ENCODE results near the gene CENPB. TPM values are rescaled to one million over a fixed set of nuclear protein-coding genes. Genes with fewer than 3 reads are reported as not detected.

Gene CENPB
- total RNA-seq, 1 experiment from 2014 or later: 13.0 TPM

DNA sequence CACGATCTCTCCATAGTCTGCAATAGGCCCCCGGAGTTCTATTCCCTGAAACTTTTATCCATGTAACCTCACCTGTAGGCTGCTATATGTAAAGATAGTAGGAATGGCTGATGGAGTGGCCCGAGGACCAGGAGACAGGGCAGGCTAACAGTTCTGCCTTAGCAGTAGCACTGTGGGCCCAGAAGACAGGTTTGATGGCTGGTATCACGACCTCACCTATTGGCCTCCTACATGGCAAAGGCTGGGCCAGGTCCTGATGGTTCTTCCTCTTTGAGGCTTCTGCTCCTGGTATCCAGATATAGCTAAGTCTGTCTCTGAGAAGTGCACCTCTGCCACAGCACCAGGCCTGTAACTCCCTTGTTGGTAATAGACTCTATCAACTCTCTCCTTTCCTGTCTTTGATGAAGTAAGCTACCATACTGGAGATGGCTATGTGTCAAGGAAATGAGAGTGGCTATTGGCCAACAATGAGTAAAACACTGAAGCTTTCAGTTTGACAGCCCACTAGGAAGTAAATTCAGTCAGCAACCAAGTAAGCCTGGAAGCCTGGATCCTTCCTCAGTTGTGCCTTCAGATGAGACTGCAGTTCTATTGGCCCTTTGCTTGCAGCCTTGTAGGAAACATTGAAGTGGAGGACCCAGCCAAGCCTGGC lies 11.0 kb downstream of the CENPB start:
- Histone ChIP-seq H3K27ac (ENCODE audit: low read length) (no peak overlapping the region), H3K27me3 (ENCODE audit: low read length) (no peaks in the 10 kb centered on the region), H3K9ac (ENCODE audit: low read length) (no peak overlapping the region), H3K9me3 (ENCODE audit: low read length) (no peaks in the 10 kb centered on the region), H2AFZ (ENCODE audit: low read length) (no peak overlapping the region), H3K4me3 (ENCODE audit: low read length) (no peak overlapping the region), H3K79me2 (ENCODE audit: low read length) (no peaks in the 10 kb centered on the region), H4K20me1 (ENCODE audit: insufficient read depth, low read depth, low read length) (no peaks in the 10 kb centered on the region), H3K9me2 (replicated peaks; ENCODE audit: insufficient read depth, low read length) (no peaks in the 10 kb centered on the region), H3K4me2 (ENCODE audit: low read depth, low read length, poor library complexity, severe bottlenecking) (no peak overlapping the region), H3K4me1 (ENCODE audit: low read length) (peaks cover 3% of the 10 kb centered on the region), H3K36me3 (ENCODE audit: insufficient read depth, low read length) (no peaks in the 10 kb centered on the region)
- no peak for DNase-seq

DNA sequence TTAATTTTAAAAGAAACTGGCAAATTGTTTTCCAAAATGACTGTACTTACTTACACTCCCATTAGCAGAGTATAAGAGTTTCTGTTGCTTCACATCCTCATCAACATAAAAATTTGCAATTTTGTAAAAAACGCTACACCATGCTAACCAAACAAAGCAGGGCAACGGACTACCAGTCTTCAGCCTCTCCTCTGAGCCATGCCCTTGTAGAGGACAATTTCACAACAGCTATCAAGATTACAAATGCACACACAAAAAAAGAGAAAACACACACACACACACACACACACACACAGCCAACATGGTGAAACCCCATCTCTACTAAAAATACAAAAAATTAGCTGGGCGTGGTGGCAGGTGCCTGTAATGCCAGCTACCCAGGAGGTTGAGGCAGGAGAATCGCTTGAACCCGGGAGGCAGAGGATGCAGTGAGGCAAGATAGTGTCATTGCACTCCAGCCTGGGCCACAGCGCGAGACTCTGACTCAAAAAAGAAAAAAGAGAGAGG lies 14.9 kb downstream of the CENPB start:
- no peaks in the 10 kb centered on the region for H3K9me3 ChIP-seq (ENCODE audit: low read length)
- no peaks in the 10 kb centered on the region for H4K20me1 ChIP-seq (ENCODE audit: insufficient read depth, low read depth, low read length)
- H3K4me2 ChIP-seq (ENCODE audit: low read depth, low read length, poor library complexity, severe bottlenecking): no peak overlapping the region
- no peak overlapping the region for H3K9ac ChIP-seq (ENCODE audit: low read length)
- no peaks in the 10 kb centered on the region for H3K27me3 ChIP-seq (ENCODE audit: low read length)
- no peaks in the 10 kb centered on the region for H3K9me2 ChIP-seq (replicated peaks; ENCODE audit: insufficient read depth, low read length)
- peaks cover 13% of the 10 kb centered on the region for H3K4me1 ChIP-seq (ENCODE audit: low read length)
- peaks cover 9% of the 10 kb centered on the region for H3K79me2 ChIP-seq (ENCODE audit: low read length)
- no peak overlapping the region for H2AFZ ChIP-seq (ENCODE audit: low read length)
- H3K36me3 ChIP-seq (ENCODE audit: insufficient read depth, low read length): no peaks in the 10 kb centered on the region
- no peak overlapping the region for H3K27ac ChIP-seq (ENCODE audit: low read length)
- no peak for DNase-seq
- H3K4me3 ChIP-seq (ENCODE audit: low read length): no peak overlapping the region

DNA sequence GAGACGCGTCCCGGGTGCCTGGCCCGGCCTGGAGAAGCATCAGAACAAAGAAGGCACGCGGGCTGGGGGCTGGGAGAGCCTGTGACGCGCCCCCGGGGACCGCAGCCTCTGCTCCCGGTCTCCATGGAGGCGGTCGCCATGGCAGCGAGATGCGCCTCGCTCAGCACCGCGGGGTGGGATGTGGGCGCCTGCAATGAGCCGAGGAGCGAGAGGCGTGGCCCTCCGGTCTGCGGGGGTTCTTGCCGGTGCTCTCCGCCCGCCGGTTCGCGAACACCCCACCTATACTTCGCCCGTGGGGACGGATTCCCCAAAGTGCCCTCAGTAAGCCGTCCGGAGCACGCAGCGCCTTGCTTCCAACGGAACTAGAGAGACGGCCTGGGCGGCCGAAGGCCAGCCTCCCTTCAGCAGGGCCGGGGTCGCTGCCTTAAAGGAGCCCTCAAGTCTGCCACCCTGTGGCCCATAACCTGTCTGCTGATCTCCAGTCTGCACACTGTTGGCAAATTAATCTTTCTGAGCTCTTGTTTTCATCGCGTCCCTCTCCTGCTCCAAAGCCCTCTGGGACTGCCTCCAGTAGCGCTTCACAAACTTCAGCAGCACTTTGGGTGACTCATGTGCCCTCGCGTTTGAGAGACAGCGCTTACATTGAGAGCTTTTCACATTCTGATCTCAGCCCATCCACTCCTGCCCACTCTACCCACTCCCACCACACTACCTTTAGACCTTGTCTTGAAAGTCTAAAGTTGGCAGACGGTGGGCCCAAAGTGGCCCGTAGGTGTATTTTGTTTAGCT lies 18.0 kb downstream of the CENPB start:
- Histone ChIP-seq H3K9me2 (replicated peaks; ENCODE audit: insufficient read depth, low read length) (no peaks in the 10 kb centered on the region), H3K9ac (ENCODE audit: low read length) (peak overlapping the region; percentile 93), H3K4me1 (ENCODE audit: low read length) (peaks cover 36% of the 10 kb centered on the region), H3K9me3 (ENCODE audit: low read length) (no peaks in the 10 kb centered on the region), H2AFZ (ENCODE audit: low read length) (peak overlapping the region; percentile 77; the same call in 1 of the 2 replicates), H3K27me3 (ENCODE audit: low read length) (no peaks in the 10 kb centered on the region), H3K4me2 (ENCODE audit: low read depth, low read length, poor library complexity, severe bottlenecking) (peak overlapping the region; percentile 88), H3K36me3 (ENCODE audit: insufficient read depth, low read length) (no peaks in the 10 kb centered on the region), H3K79me2 (ENCODE audit: low read length) (peaks cover 40% of the 10 kb centered on the region), H4K20me1 (ENCODE audit: insufficient read depth, low read depth, low read length) (no peaks in the 10 kb centered on the region; the same call in 1 of the 2 replicates), H3K4me3 (ENCODE audit: low read length) (peak overlapping the region; percentile 77), H3K27ac (ENCODE audit: low read length) (peak overlapping the region; percentile 69)
- DNase-seq: peak; percentile 91

DNA sequence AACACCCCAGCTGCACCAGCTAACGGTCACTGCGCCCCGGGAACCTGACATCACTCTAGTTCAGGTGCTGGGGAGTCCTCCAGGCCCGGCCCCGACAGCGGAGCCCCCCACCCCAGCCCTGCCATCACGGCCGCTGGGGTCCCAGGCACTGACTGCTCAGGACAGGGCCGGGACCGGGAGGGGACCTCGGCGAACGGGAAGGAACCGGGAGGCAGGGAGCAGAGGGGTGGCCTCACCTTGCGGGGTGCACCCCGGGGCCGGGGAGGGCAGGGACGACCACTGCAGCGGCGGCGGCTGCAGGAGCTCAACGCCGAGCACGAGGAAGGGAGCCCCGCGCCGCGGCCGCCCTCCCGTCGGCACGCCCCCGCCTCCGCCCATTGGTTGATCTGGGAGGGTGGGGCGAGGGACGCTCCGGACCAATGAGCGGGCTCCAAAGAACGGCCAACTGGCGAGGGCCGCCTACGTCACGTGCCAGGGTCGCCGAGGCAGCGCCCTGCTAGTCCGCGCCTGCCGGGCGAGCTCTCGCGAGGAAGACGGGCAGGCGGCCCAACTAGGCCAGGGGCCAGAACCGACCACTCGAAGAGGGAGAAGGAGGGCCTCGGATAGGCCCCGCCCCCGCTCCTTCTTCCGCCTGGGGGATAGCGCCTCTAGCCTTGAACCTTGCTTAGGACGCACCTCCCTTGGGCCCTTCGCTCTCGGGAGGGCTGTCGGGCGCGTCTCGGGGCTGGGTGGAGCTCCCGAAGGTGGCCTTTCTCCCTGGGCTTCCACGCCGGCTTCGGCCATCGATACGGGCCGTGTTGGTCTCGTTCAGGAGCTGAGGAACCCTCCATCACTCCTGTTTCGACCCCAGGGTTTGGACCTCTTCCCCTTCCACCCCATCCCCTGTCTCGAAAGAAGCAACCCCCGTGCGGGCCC lies 18.9 kb downstream of the CENPB start, which contains the start of gene ADISSP:
TSS of gene ADISSP (minus strand) at position 327 of the 915 bp plus-strand sequence. CDS start 7,653 bp downstream, outside the sequence.
- DNase-seq: peak; percentile 99
- peak within 1 kb of the TSS; percentile 69 for H3K27ac ChIP-seq (ENCODE audit: low read length)
- H3K9me2 ChIP-seq (replicated peaks; ENCODE audit: insufficient read depth, low read length): no peaks in the 10 kb centered on the region
- no peaks in the 10 kb centered on the region for H3K36me3 ChIP-seq (ENCODE audit: insufficient read depth, low read length)
- H3K4me2 ChIP-seq (ENCODE audit: low read depth, low read length, poor library complexity, severe bottlenecking): peak within 1 kb of the TSS; percentile 100
- peak within 1 kb of the TSS; percentile 91; the same call in 1 of the 2 replicates for H2AFZ ChIP-seq (ENCODE audit: low read length)
- H3K79me2 ChIP-seq (ENCODE audit: low read length): peaks cover 42% of the 10 kb centered on the region
- H3K9me3 ChIP-seq (ENCODE audit: low read length): no peaks in the 10 kb centered on the region
- peaks cover 36% of the 10 kb centered on the region for H3K4me1 ChIP-seq (ENCODE audit: low read length)
- no peaks in the 10 kb centered on the region; the same call in 1 of the 2 replicates for H4K20me1 ChIP-seq (ENCODE audit: insufficient read depth, low read depth, low read length)
- peak within 1 kb of the TSS; percentile 99 for H3K9ac ChIP-seq (ENCODE audit: low read length)
- H3K4me3 ChIP-seq (ENCODE audit: low read length): peak within 1 kb of the TSS; percentile 100
- H3K27me3 ChIP-seq (ENCODE audit: low read length): no peaks in the 10 kb centered on the region

DNA sequence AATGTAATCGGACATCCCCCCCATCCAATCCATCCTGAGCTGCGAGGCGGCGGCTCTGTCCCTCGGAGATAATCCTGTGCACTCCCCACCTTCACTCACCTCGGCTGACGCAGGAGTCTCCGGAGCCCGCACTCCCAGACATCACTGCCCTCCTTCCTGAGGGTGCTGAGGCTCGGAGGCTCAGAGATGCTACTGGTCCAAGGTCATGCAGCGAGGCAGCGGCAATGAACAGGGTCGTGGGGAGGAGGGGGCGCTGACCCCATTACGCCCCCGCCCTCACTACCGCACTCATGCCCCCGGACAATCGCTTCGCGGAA lies 19.5 kb downstream of the CENPB start:
- H3K79me2 ChIP-seq (ENCODE audit: low read length): peaks cover 46% of the 10 kb centered on the region
- H3K9me2 ChIP-seq (replicated peaks; ENCODE audit: insufficient read depth, low read length): no peaks in the 10 kb centered on the region
- no peaks in the 10 kb centered on the region for H3K9me3 ChIP-seq (ENCODE audit: low read length)
- peak overlapping the region; percentile 99 for H3K9ac ChIP-seq (ENCODE audit: low read length)
- H2AFZ ChIP-seq (ENCODE audit: low read length): peak overlapping the region; percentile 91; the same call in 1 of the 2 replicates
- DNase-seq: peak; percentile 69
- H4K20me1 ChIP-seq (ENCODE audit: insufficient read depth, low read depth, low read length): no peaks in the 10 kb centered on the region; the same call in 1 of the 2 replicates
- H3K4me2 ChIP-seq (ENCODE audit: low read depth, low read length, poor library complexity, severe bottlenecking): peak overlapping the region; percentile 100
- no peaks in the 10 kb centered on the region for H3K36me3 ChIP-seq (ENCODE audit: insufficient read depth, low read length)
- H3K27me3 ChIP-seq (ENCODE audit: low read length): no peaks in the 10 kb centered on the region
- H3K27ac ChIP-seq (ENCODE audit: low read length): peak overlapping the region; percentile 56; the same call in 1 of the 2 replicates
- peaks cover 36% of the 10 kb centered on the region for H3K4me1 ChIP-seq (ENCODE audit: low read length)
- peak overlapping the region; percentile 100 for H3K4me3 ChIP-seq (ENCODE audit: low read length)

DNA sequence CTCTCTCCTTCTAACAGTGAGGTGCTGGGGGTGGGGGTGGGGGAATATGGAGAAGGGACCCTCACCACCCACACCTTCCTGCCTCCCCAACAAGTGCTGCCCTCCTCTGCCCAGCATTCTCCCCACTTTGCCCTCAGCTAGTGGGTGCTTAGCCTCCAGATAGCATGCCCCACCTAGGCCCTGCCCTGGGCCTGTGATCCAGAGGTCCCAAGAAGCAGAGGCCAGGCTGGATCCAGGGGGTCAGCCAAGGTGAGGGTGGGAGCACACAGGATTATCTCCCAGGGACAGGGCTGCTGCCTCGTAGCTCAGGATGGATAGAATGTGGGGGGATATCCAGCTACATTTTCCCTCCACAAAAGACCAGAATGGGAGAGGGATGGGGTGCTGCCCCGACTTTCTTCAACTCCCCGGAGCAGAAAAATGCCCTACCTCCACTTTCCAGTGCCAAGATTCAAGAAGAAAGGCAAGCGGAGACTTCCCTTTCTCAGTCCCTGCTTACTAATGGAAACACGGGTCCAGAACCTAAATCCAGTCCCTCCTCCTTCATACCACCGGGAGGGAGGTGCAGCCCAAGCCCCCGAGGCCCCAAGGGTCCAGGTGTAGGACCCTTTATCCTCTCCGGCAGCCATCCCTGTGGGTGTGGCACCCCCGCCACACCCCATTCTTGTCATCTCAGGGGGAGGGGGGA lies 20.0 kb downstream of the CENPB start:
- no peaks in the 10 kb centered on the region for H3K27me3 ChIP-seq (ENCODE audit: low read length)
- peak overlapping the region; percentile 100 for H3K4me3 ChIP-seq (ENCODE audit: low read length)
- H2AFZ ChIP-seq (ENCODE audit: low read length): peak overlapping the region; percentile 91; the same call in 1 of the 2 replicates
- H3K9me2 ChIP-seq (replicated peaks; ENCODE audit: insufficient read depth, low read length): no peaks in the 10 kb centered on the region
- H3K27ac ChIP-seq (ENCODE audit: low read length): peak overlapping the region; percentile 56; the same call in 1 of the 2 replicates
- H3K36me3 ChIP-seq (ENCODE audit: insufficient read depth, low read length): no peaks in the 10 kb centered on the region
- peak overlapping the region; percentile 99 for H3K9ac ChIP-seq (ENCODE audit: low read length)
- no peaks in the 10 kb centered on the region; the same call in 1 of the 2 replicates for H4K20me1 ChIP-seq (ENCODE audit: insufficient read depth, low read depth, low read length)
- H3K9me3 ChIP-seq (ENCODE audit: low read length): no peaks in the 10 kb centered on the region
- H3K4me2 ChIP-seq (ENCODE audit: low read depth, low read length, poor library complexity, severe bottlenecking): peak overlapping the region; percentile 100
- peaks cover 36% of the 10 kb centered on the region for H3K4me1 ChIP-seq (ENCODE audit: low read length)
- no peak for DNase-seq
- peaks cover 46% of the 10 kb centered on the region for H3K79me2 ChIP-seq (ENCODE audit: low read length)

DNA sequence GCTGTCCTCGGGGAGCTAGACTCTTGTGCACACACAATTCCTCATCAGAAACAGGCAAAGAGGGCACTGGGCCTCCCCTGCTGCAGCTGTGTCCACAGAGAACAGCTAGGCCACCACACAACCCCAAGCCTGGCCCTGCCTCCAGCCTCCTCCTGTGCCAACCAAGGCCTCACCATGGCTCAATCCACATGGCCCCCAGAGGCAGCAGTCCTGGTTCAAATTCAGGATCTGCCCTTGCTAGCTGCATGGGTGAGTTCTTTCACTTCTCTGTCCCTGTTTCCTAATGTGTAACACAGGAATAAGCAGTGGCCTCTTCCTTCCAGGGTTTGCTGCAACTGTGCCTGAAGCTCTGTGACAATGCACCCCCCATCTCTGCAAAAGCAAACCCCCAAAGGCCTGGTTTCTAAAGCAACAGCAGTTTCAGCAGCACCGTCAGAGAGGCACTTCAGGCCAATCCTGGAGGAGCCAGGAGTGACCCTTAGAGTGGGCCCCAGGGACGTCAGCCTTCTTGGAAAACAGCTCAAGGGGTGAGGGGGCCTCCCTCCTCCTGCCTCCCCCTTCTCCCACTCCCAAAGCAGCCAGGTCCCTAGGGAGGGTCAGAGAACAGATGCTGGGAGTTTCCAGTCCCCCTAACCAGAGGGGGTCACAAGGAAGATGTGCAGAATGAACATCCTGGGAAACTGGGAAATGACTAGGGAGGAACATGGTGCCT lies 21.2 kb downstream of the CENPB start:
- Histone ChIP-seq H2AFZ (ENCODE audit: low read length) (no peak overlapping the region), H3K27me3 (ENCODE audit: low read length) (no peaks in the 10 kb centered on the region), H3K9ac (ENCODE audit: low read length) (peak overlapping the region; percentile 99), H4K20me1 (ENCODE audit: insufficient read depth, low read depth, low read length) (no peaks in the 10 kb centered on the region; the same call in 1 of the 2 replicates), H3K4me3 (ENCODE audit: low read length) (peak overlapping the region; percentile 100; the same call in 1 of the 2 replicates), H3K9me3 (ENCODE audit: low read length) (no peaks in the 10 kb centered on the region), H3K4me1 (ENCODE audit: low read length) (peaks cover 36% of the 10 kb centered on the region), H3K27ac (ENCODE audit: low read length) (no peak overlapping the region), H3K79me2 (ENCODE audit: low read length) (peaks cover 54% of the 10 kb centered on the region), H3K36me3 (ENCODE audit: insufficient read depth, low read length) (no peaks in the 10 kb centered on the region), H3K9me2 (replicated peaks; ENCODE audit: insufficient read depth, low read length) (no peaks in the 10 kb centered on the region), H3K4me2 (ENCODE audit: low read depth, low read length, poor library complexity, severe bottlenecking) (peak overlapping the region; percentile 100)
- peak; percentile 39 for DNase-seq

All from Karpas-422 (cell line).